ENCODE measurements around the gene SKA2. TPM values are rescaled to one million over a fixed set of nuclear protein-coding genes. Genes with fewer than 3 reads are reported as not detected.
A peak's percentile ranks its signal among the peaks of the same experiment; 100 is the strongest.

SKA2 gene
- total and polyA plus RNA-seq, 2 experiments from 2014 or later, result 39.9 to 44.4 TPM

DNA sequence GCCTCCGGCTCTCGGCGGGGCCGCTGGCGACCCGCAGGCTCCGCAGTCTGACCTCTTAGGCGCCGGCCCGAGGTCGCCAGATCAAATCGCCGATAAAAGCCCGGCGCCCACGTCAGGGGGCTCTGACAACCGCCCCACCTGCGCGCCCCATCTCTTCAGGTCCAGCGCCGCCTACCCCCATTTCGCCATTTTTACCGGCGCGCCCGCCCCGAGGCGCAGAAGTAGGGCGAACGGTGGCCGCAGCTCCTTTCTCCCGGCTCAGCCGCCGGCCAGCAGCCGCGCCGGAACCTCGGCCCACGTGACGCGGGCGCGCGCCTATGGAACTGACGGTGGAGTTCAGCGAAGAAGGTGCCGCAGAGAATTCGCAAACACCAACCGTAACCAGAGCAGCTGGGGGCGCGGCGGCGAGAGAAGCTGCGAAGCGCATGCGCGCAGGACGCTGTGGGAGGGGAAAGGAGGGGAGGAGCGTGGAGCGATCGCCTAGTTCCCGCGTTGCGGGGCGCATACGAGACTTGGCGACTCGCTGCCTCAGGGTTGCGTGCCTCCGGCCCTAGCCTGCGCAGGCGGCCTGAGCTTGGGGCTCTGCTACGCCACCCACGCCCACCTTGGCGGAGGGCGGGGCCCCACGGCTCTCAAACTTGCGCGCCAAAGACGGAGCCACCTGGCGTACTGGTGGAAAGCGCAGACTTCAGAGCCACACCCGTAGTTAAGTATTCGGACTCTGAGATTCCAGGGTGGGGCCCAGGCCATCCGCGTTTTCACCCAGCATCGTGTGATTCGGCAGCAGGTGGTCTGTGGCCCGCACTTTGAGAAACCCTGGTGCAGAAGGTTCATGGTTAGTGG, 48.3 kb downstream of the SKA2 start, which contains the start of gene TRIM37:
TSS of gene TRIM37 (minus strand) at position 418 of the 843 bp plus-strand sequence. CDS start 419 bp downstream, outside the sequence.
- TF ChIP-seq EZH2phosphoT487 (IDR thresholded peaks at IDR 0.05; ENCODE audit: insufficient read depth, low read depth), result no peak
- no peak for TF ChIP-seq EZH2 (IDR thresholded peaks at IDR 0.05; ENCODE audit: insufficient read depth, poor library complexity, severe bottlenecking)
- Histone ChIP-seq H3K27ac (peak within 1 kb of the TSS; percentile 88), H3K9ac (peak within 1 kb of the TSS; percentile 92), H4K20me1 (ENCODE audit: insufficient read depth) (no peaks in the 10 kb centered on the region), H3K4me2 (ENCODE audit: unreplicated experiment) (peak within 1 kb of the TSS; percentile 94), H3K79me2 (ENCODE audit: insufficient read depth) (peaks cover 41% of the 10 kb centered on the region), H3K27me3 (replicated peaks; ENCODE audit: insufficient read depth) (no peaks in the 10 kb centered on the region), H3K9me3 (ENCODE audit: low read depth) (no peaks in the 10 kb centered on the region), H3K4me1 (ENCODE audit: insufficient read depth) (peaks cover 8% of the 10 kb centered on the region), H3K9me2 (ENCODE audit: insufficient read depth) (no peaks in the 10 kb centered on the region), H3K36me3 (ENCODE audit: low read depth) (peaks cover 4% of the 10 kb centered on the region; the same call in 1 of the 2 replicates), H3F3A (ENCODE audit: insufficient read depth) (peaks cover 6% of the 10 kb centered on the region; the same call in 1 of the 2 replicates), H2AFZ (peak within 1 kb of the TSS; percentile 92), H3K4me3 (peak within 1 kb of the TSS; percentile 88)
- in situ Hi-C loops (cut with MboI), result no loop called here
- WGBS, 2 experiments (ENCODE audit: low coverage in 1 of 2, low lambda C conversion rate in 2 of 2, missing lambda C conversion rate in 2 of 2), result 1 to 2% methylated on average over 69 to 88 of the region's 89 CpGs
- peak; percentile 100 for DNase-seq

DNA sequence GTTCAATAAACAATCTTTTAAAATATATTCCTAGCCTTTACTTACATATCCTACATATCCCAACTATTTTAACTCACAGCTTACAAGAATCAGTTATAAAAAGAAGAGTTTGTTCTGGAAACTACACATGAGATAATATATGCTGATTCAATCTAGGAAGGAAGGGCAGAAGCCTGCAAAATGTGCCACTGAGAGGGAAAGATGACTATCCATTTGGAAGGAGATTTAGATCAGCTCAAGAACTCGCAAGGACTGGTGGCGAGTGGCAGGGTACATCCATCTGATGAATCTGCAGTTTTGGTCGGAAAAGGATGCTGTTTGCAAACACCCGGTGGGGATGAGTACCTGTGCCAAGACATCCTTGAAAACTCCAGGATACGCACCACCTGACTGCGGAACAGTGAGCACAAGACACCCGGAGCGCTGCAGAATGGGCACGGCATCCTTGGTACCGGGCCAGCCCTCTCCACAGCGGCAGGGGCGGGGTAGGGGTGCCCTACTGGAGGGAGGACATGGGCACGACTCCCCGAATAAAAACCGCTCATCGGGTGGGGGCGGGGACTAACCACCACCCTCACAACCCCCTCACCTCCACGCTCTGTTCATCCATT, 49.0 kb downstream of the SKA2 start:
- no peaks in the 10 kb centered on the region for H3K9me2 ChIP-seq (ENCODE audit: insufficient read depth)
- peak overlapping the region; percentile 94 for H3K4me2 ChIP-seq (ENCODE audit: unreplicated experiment)
- H3K36me3 ChIP-seq (ENCODE audit: low read depth), result peaks cover 4% of the 10 kb centered on the region; the same call in 1 of the 2 replicates
- peak overlapping the region; percentile 88 for H3K4me3 ChIP-seq
- H3F3A ChIP-seq (ENCODE audit: insufficient read depth), result peaks cover 6% of the 10 kb centered on the region; the same call in 1 of the 2 replicates
- peak overlapping the region; percentile 92 for H3K9ac ChIP-seq
- H4K20me1 ChIP-seq (ENCODE audit: insufficient read depth), result no peaks in the 10 kb centered on the region
- peaks cover 46% of the 10 kb centered on the region for H3K79me2 ChIP-seq (ENCODE audit: insufficient read depth)
- 0 to 1% methylated on average over 12 to 16 of the region's 18 CpGs for WGBS, 2 experiments (ENCODE audit: low coverage in 1 of 2, low lambda C conversion rate in 2 of 2, missing lambda C conversion rate in 2 of 2)
- H2AFZ ChIP-seq, result peak overlapping the region; percentile 83
- H3K27me3 ChIP-seq (replicated peaks; ENCODE audit: insufficient read depth), result no peaks in the 10 kb centered on the region
- TF ChIP-seq EZH2 (IDR thresholded peaks at IDR 0.05; ENCODE audit: insufficient read depth, poor library complexity, severe bottlenecking), result no peak
- no peak for TF ChIP-seq EZH2phosphoT487 (IDR thresholded peaks at IDR 0.05; ENCODE audit: insufficient read depth, low read depth)
- no peaks in the 10 kb centered on the region for H3K9me3 ChIP-seq (ENCODE audit: low read depth)
- DNase-seq, result peak; percentile 73
- in situ Hi-C loops (cut with MboI), result no loop called here
- H3K27ac ChIP-seq, result peak overlapping the region; percentile 88
- peaks cover 8% of the 10 kb centered on the region for H3K4me1 ChIP-seq (ENCODE audit: insufficient read depth)

DNA sequence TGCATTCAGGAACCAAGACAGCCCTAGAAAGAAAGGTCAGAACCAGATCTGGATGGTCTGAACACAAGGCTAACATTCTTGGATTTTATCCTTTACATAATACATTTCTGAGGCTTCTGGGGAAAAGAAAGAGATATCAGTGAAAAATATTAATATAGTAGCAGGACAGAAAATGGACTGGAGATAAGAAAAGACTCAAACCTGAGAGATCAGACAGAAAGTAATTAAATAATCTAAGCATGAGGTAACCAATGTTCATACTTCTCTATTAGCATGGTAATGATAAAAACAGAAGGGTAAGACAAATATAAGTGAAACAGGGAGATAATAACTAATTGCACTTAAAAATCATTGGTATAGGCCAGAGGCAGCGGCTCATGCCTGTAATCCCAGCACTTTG, 53.8 kb downstream of the SKA2 start:
- H3F3A ChIP-seq (ENCODE audit: insufficient read depth), result peaks cover 6% of the 10 kb centered on the region; the same call in 1 of the 2 replicates
- no peak overlapping the region for H2AFZ ChIP-seq
- in situ Hi-C loops (cut with MboI), result no loop called here
- no peak overlapping the region for H3K4me3 ChIP-seq
- 0 out of 2 replicates have a peak, but pooled peaks cover 8% of the 10 kb centered on the region for H3K36me3 ChIP-seq (ENCODE audit: low read depth)
- peaks cover 8% of the 10 kb centered on the region for H3K4me1 ChIP-seq (ENCODE audit: insufficient read depth)
- no peak overlapping the region for H3K9ac ChIP-seq
- peaks cover 87% of the 10 kb centered on the region for H3K79me2 ChIP-seq (ENCODE audit: insufficient read depth)
- H3K9me3 ChIP-seq (ENCODE audit: low read depth), result no peaks in the 10 kb centered on the region
- no peak overlapping the region for H3K27ac ChIP-seq
- no peak overlapping the region for H3K4me2 ChIP-seq (ENCODE audit: unreplicated experiment)
- no peaks in the 10 kb centered on the region for H4K20me1 ChIP-seq (ENCODE audit: insufficient read depth)
- 92 to 95% methylated on average over 1 of the region's 1 CpG for WGBS, 2 experiments (ENCODE audit: low coverage in 1 of 2, low lambda C conversion rate in 2 of 2, missing lambda C conversion rate in 2 of 2)
- TF ChIP-seq EZH2 (IDR thresholded peaks at IDR 0.05; ENCODE audit: insufficient read depth, poor library complexity, severe bottlenecking) (no peak), EZH2phosphoT487 (IDR thresholded peaks at IDR 0.05; ENCODE audit: insufficient read depth, low read depth) (no peak)
- no peak for DNase-seq
- H3K9me2 ChIP-seq (ENCODE audit: insufficient read depth), result no peaks in the 10 kb centered on the region
- no peaks in the 10 kb centered on the region for H3K27me3 ChIP-seq (replicated peaks; ENCODE audit: insufficient read depth)

DNA sequence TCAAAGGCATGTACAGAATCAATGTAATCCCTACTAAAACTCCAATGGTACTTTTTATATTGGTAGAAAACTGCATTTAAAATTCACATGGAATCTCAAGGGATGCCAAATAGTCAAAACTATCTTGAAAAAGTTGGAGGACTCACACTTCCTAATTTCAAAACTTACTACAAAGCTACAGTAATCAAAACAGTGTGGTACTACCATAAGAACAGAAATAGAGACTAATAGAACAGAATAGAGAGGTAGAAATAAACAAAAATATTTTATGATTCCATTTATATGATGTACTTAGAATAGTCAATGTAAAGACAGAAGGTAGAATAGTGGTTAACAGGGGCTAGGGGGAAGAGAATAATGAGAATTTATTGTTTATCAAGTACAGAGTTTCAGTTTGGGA, 57.1 kb downstream of the SKA2 start:
- Histone ChIP-seq H3K4me2 (ENCODE audit: unreplicated experiment) (no peak overlapping the region), H3F3A (ENCODE audit: insufficient read depth) (peaks cover 16% of the 10 kb centered on the region), H3K4me1 (ENCODE audit: insufficient read depth) (peaks cover 17% of the 10 kb centered on the region), H3K9ac (no peak overlapping the region), H3K36me3 (ENCODE audit: low read depth) (0 out of 2 replicates have a peak, but pooled peaks cover 8% of the 10 kb centered on the region), H3K27ac (no peak overlapping the region), H3K9me3 (ENCODE audit: low read depth) (no peaks in the 10 kb centered on the region), H3K4me3 (no peak overlapping the region), H2AFZ (no peak overlapping the region), H3K9me2 (ENCODE audit: insufficient read depth) (no peaks in the 10 kb centered on the region), H4K20me1 (ENCODE audit: insufficient read depth) (no peaks in the 10 kb centered on the region), H3K27me3 (replicated peaks; ENCODE audit: insufficient read depth) (no peaks in the 10 kb centered on the region), H3K79me2 (ENCODE audit: insufficient read depth) (peaks cover 75% of the 10 kb centered on the region)
- no peak for DNase-seq
- TF ChIP-seq EZH2phosphoT487 (IDR thresholded peaks at IDR 0.05; ENCODE audit: insufficient read depth, low read depth) (no peak), EZH2 (IDR thresholded peaks at IDR 0.05; ENCODE audit: insufficient read depth, poor library complexity, severe bottlenecking) (no peak)
- in situ Hi-C loops (cut with MboI), result no loop called here

Measured in GM23248 (cell line).